Vagina (tissue), 2 donors: Measurements from ENCODE around the gene MCM7.

Source experiments
- POLR2A ChIP-seq, 2 donors: fragments of 450-650 bp; IDR thresholded peaks; one replicate each; pipeline ENCODE4 v1.6.1; 2017; ENCODE audit warnings: antibody characterized with exemption in 2 of 2, mild to moderate bottlenecking in 2 of 2, moderate library complexity in 2 of 2
- TF ChIP-seq, protein P1 (sequence below), 3 experiments: fragments of 450-650 bp in 2 of 3; fragments of 200-600 bp in 1 of 3; sonication (generic) in 1 of 3; IDR thresholded peaks; one replicate each; pipeline ENCODE4 v1.5.1; 2017 to 2019; ENCODE audit warnings: antibody characterized with exemption in 3 of 3, mild to moderate bottlenecking in 2 of 3, moderate library complexity in 2 of 3

DNA sequence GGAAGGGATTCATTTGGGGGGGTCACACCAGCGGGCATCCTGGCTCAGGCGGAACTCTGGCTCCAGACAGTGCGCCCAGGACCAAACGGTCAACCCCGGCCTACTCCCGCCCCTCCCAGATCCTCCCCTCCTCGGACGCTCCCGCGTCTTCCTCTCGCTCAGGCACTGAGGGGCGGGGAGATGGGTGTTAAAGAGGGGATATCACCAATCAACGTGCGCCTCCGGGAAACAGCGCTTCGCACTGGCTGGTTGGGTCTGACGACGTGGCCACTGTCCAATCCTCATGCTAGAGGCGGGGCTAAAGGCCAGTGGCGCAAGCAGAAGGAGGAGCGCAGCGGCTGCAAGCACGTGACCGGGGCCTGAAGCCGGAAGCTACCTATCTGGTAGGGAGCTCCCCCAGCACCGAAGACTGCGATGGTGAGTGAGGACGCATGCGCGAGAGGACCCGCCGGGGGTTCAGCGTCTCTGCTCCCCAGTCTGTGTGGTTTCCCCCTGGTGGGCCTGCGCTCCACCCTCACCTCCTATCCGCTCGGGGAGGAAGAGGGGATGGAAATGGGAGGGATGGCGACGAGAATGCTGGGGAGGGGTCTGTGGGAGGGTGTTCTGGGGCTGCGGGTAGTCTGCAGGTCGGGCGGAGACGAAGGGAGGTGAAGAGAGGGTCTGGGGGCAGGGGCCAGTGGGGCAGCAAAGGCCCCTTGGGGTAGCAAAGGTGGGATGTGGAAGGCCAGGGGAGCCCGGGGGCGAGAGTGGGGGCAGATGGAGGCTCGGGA lies 47.5 kb upstream of the MCM7 start, which contains the start of gene LAMTOR4:
- TF ChIP-seq, protein P1, sequence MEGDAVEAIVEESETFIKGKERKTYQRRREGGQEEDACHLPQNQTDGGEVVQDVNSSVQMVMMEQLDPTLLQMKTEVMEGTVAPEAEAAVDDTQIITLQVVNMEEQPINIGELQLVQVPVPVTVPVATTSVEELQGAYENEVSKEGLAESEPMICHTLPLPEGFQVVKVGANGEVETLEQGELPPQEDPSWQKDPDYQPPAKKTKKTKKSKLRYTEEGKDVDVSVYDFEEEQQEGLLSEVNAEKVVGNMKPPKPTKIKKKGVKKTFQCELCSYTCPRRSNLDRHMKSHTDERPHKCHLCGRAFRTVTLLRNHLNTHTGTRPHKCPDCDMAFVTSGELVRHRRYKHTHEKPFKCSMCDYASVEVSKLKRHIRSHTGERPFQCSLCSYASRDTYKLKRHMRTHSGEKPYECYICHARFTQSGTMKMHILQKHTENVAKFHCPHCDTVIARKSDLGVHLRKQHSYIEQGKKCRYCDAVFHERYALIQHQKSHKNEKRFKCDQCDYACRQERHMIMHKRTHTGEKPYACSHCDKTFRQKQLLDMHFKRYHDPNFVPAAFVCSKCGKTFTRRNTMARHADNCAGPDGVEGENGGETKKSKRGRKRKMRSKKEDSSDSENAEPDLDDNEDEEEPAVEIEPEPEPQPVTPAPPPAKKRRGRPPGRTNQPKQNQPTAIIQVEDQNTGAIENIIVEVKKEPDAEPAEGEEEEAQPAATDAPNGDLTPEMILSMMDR (IDR thresholded peaks at IDR 0.05): no peak
- TF ChIP-seq POLR2A (IDR thresholded peaks at IDR 0.05): peak in 1 of 2 donors; percentile 56
